ENCODE measurements around the gene GRK3. TPM values are rescaled to one million over a fixed set of nuclear protein-coding genes. Genes with fewer than 3 reads are reported as not detected.

The GRK3 gene
- total RNA-seq, 1 experiment from 2014 or later, result 2.0 TPM

GRCh38 chr22:25688627-25689026 is 124.2 kb downstream of the GRK3 start:
- Histone ChIP-seq H3K9me3 (ENCODE audit: low read depth, low read length, poor library complexity, severe bottlenecking) (no peaks in the 10 kb centered on the region), H3K4me3 (ENCODE audit: low read depth, low read length, poor library complexity, severe bottlenecking) (no peak overlapping the region), H3K27me3 (replicated peaks; ENCODE audit: insufficient read depth, low read depth, low read length, poor library complexity) (no peaks in the 10 kb centered on the region), H3K4me1 (ENCODE audit: insufficient read depth, low read length, poor library complexity, severe bottlenecking) (no peaks in the 10 kb centered on the region), H3K27ac (ENCODE audit: low read depth, low read length, poor library complexity, severe bottlenecking) (no peak overlapping the region), H3K36me3 (ENCODE audit: insufficient read depth, low read length, poor library complexity, severe bottlenecking) (no peaks in the 10 kb centered on the region)
- CTCF ChIA-PET, result no interaction called here
- POLR2A ChIA-PET (ENCODE audit: low non-redundant PET), result no interaction called here
- intact Hi-C loops (cut with micrococcal nuclease; ENCODE audit: unreplicated experiment), result no loop called here
- no peak for DNase-seq (ENCODE audit: low spot score)
- TF ChIP-seq CTCF (conservative IDR thresholded peaks at IDR 0.05; ENCODE audit: low read depth, low read length), result no peak
- no peak for TF ChIP-seq EZH2 (IDR thresholded peaks at IDR 0.05; ENCODE audit: borderline replicate concordance, low read depth, low read length, poor library complexity, severe bottlenecking)
- no TSS peak for BruUV-seq (replicated peaks)

- Histone ChIP-seq H3K4me1 (ENCODE audit: insufficient read depth, low read length, poor library complexity, severe bottlenecking) (no peaks in the 10 kb centered on the region), H3K4me3 (ENCODE audit: low read depth, low read length, poor library complexity, severe bottlenecking) (no peak overlapping the region), H3K36me3 (ENCODE audit: insufficient read depth, low read length, poor library complexity, severe bottlenecking) (no peaks in the 10 kb centered on the region), H3K9me3 (ENCODE audit: low read depth, low read length, poor library complexity, severe bottlenecking) (no peaks in the 10 kb centered on the region), H3K27me3 (replicated peaks; ENCODE audit: insufficient read depth, low read depth, low read length, poor library complexity) (no peaks in the 10 kb centered on the region), H3K27ac (ENCODE audit: low read depth, low read length, poor library complexity, severe bottlenecking) (no peak overlapping the region)
- POLR2A ChIA-PET (ENCODE audit: low non-redundant PET), result no interaction called here
- BruUV-seq (replicated peaks), result no TSS peak
- CTCF ChIA-PET, result interaction anchor here (0.5 kb wide), 1 partner anchor 125 kb away, joined by 5 read pairs; no protein-coding TSS in a partner anchor
- DNase-seq (ENCODE audit: low spot score), result no peak
- TF ChIP-seq EZH2 (IDR thresholded peaks at IDR 0.05; ENCODE audit: borderline replicate concordance, low read depth, low read length, poor library complexity, severe bottlenecking), result no peak
- intact Hi-C loops (cut with micrococcal nuclease; ENCODE audit: unreplicated experiment), result no loop called here
These were observed 125.2 kb downstream of the GRK3 start for GRCh38 chr22:25689631-25690030.

- no TSS peak for BruUV-seq (replicated peaks)
- H3K4me3 ChIP-seq (ENCODE audit: low read depth, low read length, poor library complexity, severe bottlenecking), result no peak overlapping the region
- H3K9me3 ChIP-seq (ENCODE audit: low read depth, low read length, poor library complexity, severe bottlenecking), result no peaks in the 10 kb centered on the region
- no peaks in the 10 kb centered on the region for H3K27me3 ChIP-seq (replicated peaks; ENCODE audit: insufficient read depth, low read depth, low read length, poor library complexity)
- H3K36me3 ChIP-seq (ENCODE audit: insufficient read depth, low read length, poor library complexity, severe bottlenecking), result no peaks in the 10 kb centered on the region
- no peak overlapping the region for H3K27ac ChIP-seq (ENCODE audit: low read depth, low read length, poor library complexity, severe bottlenecking)
- ChIA-PET POLR2A (ENCODE audit: low non-redundant PET) (no interaction called here), CTCF (interaction anchor here (0.6 kb wide), 1 partner anchor 609 kb away, joined by 3 read pairs; no protein-coding TSS in a partner anchor)
- intact Hi-C loops (cut with micrococcal nuclease; ENCODE audit: unreplicated experiment), result no loop called here
- no peak for DNase-seq (ENCODE audit: low spot score)
- no peaks in the 10 kb centered on the region for H3K4me1 ChIP-seq (ENCODE audit: insufficient read depth, low read length, poor library complexity, severe bottlenecking)
- no peak for TF ChIP-seq EZH2 (IDR thresholded peaks at IDR 0.05; ENCODE audit: borderline replicate concordance, low read depth, low read length, poor library complexity, severe bottlenecking)
- TF ChIP-seq CTCF (conservative IDR thresholded peaks at IDR 0.05; ENCODE audit: low read depth, low read length), result no peak
These were observed 126.3 kb downstream of the GRK3 start for GRCh38 chr22:25690798-25691197.

All from A673 (cell line).